Neuronal stem cell (in vitro differentiated cells): ENCODE measurements around the gene PRSS53.

Source experiments
- DNase-seq: peaks from one replicate; pipeline ENCODE4 v3.0.0-alpha.2; 2013; ENCODE audit warnings: low spot score
- H2AFZ ChIP-seq: one replicate; pipeline ENCODE4 v1.6.1; 2013; ENCODE audit warnings: mild to moderate bottlenecking, low read length, inconsistent platforms
- H2AK5ac ChIP-seq: 2 replicates; pipeline ENCODE4 v1.6.1; 2013; ENCODE audit warnings: low read depth, mild to moderate bottlenecking, inconsistent platforms, low read length, moderate library complexity, mixed read lengths
- H2BK120ac ChIP-seq: 2 replicates; pipeline ENCODE4 v1.6.1; 2013; ENCODE audit warnings: low read depth, mild to moderate bottlenecking, inconsistent platforms, low read length, moderate library complexity, mixed read lengths
- H2BK12ac ChIP-seq: one replicate; pipeline ENCODE4 v1.6.1; 2013; ENCODE audit warnings: low read length, inconsistent platforms
- H2BK15ac ChIP-seq: 2 replicates; pipeline ENCODE4 v1.6.1; 2013; ENCODE audit warnings: mild to moderate bottlenecking, low read length, inconsistent platforms, mixed read lengths
- H2BK5ac ChIP-seq: one replicate; pipeline ENCODE4 v1.6.1; 2013; ENCODE audit warnings: inconsistent platforms, mild to moderate bottlenecking, low read length, moderate library complexity
- H3K14ac ChIP-seq: one replicate; pipeline ENCODE4 v1.6.1; 2013; ENCODE audit warnings: low read length, inconsistent platforms
- H3K18ac ChIP-seq: 2 replicates; pipeline ENCODE4 v1.6.1; 2013; ENCODE audit warnings: low read length, inconsistent platforms
- H3K23ac ChIP-seq: 2 replicates; pipeline ENCODE4 v1.6.1; 2013; ENCODE audit warnings: low read depth, mild to moderate bottlenecking, mixed read lengths, low read length, inconsistent platforms; ENCODE audit not compliant: poor library complexity
- H3K27ac ChIP-seq: replicated peaks from 3 replicates; pipeline ENCODE4 v1.5.1; 2013; ENCODE audit warnings: low read length, inconsistent platforms
- H3K27me3 ChIP-seq, 3 experiments: 2 replicates each; pipeline ENCODE4 v1.6.1; 2013; ENCODE audit warnings: low read length in 3 of 3, mild to moderate bottlenecking in 2 of 3, inconsistent platforms in 1 of 3, low read depth in 1 of 3, mixed read lengths in 1 of 3, moderate library complexity in 1 of 3; ENCODE audit not compliant: control insufficient read depth in 3 of 3, insufficient read depth in 3 of 3
- H3K36me3 ChIP-seq, 2 donors: replicated peaks in 1 of 2; 2 replicates each; pipeline ENCODE4 v1.6.1; 2013; ENCODE audit warnings: low read length in 2 of 2; ENCODE audit not compliant: control insufficient read depth in 2 of 2, insufficient read depth in 2 of 2
- H3K4ac ChIP-seq: 2 replicates; pipeline ENCODE4 v1.6.1; 2013; ENCODE audit warnings: inconsistent platforms, mild to moderate bottlenecking, low read length, moderate library complexity
- H3K4me1 ChIP-seq, 2 donors: 1 replicate in 1 of 2; 2 replicates in 1 of 2; pipeline ENCODE4 v1.6.1; 2013; ENCODE audit warnings: low read length in 2 of 2, low read depth in 1 of 2; ENCODE audit not compliant: control insufficient read depth in 2 of 2, insufficient read depth in 1 of 2
- H3K4me2 ChIP-seq: one replicate; pipeline ENCODE4 v1.6.1; 2013; ENCODE audit warnings: mild to moderate bottlenecking, low read length, inconsistent platforms; ENCODE audit not compliant: insufficient read depth, poor library complexity, severe bottlenecking
- H3K4me3 ChIP-seq, 2 donors: 2 replicates each; pipeline ENCODE4 v1.5.1; 2013; ENCODE audit warnings: low read length in 2 of 2, mild to moderate bottlenecking in 2 of 2, inconsistent platforms in 1 of 2, moderate library complexity in 1 of 2
- H3K79me1 ChIP-seq: one replicate; pipeline ENCODE4 v1.6.1; 2013; ENCODE audit warnings: low read depth, mild to moderate bottlenecking, inconsistent platforms, low read length, moderate library complexity
- H3K9ac ChIP-seq: one replicate; pipeline ENCODE4 v1.6.1; 2013; ENCODE audit warnings: mild to moderate bottlenecking, low read depth, low read length, inconsistent platforms; ENCODE audit not compliant: poor library complexity
- H3K9me3 ChIP-seq, 2 donors: replicated peaks in 1 of 2; 2 replicates each; pipeline versions ENCODE3 to v1.6.1; 2013; ENCODE audit warnings: low read length in 2 of 2, mild to moderate bottlenecking in 2 of 2, inconsistent platforms in 1 of 2, low read depth in 1 of 2, mixed read lengths in 1 of 2, moderate library complexity in 1 of 2; ENCODE audit not compliant: control insufficient read depth in 2 of 2, insufficient read depth in 1 of 2
- H4K8ac ChIP-seq: one replicate; pipeline ENCODE4 v1.6.1; 2013; ENCODE audit warnings: low read depth, mild to moderate bottlenecking, inconsistent platforms, low read length, moderate library complexity
- H4K91ac ChIP-seq: one replicate; pipeline ENCODE4 v1.6.1; 2013; ENCODE audit warnings: low read length, low read depth, mild to moderate bottlenecking, inconsistent platforms; ENCODE audit not compliant: poor library complexity
- WGBS, 2 donors: extraction: QIAGEN DNeasy Blood & Tissue Kit; methylation state at CpG; one replicate each; pipeline ENCODE4 v1.1.7; 2013; ENCODE audit warnings: missing lambda C conversion rate in 2 of 2, mixed read lengths in 1 of 2; ENCODE audit not compliant: insufficient read length in 2 of 2, insufficient replicate concordance in 1 of 2; ENCODE audit errors: extremely low coverage in 2 of 2; 5-methylcytosine and 5-hydroxymethylcytosine counted together

Gene PRSS53

DNA sequence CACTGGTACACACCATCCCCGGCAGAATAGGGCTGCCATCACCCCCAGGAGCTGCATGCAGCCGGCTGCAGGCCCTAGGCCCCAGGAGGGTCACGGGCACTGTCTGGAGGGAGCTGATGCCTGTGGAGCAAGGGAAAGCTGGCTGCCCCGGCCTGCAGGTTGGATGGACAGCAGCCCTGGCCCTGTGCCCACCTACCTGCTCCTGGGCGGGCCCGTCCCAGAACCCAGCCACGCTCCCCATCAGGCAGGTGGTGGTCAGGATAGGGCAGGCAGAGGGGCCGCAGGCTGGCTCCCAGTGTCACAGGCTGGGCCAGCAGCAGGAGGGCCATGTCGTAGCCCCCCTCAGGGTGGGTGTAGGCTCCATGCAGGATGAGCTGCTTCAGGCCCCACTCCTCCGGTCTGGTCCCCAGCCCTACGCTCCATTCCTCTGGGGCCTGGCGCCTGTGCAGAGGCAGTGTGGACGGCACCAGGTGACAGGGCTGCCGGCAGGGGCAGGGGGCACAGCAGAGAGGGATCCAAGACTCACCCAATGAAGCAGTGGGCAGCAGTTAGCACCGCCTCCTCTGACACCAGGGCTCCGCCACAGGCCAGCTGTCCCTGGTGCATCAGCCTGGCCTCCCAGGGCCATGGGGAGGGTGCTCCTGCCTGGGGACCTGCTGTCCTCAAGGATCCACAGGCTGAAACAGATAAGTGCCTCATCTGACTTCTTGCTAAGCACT is 4.0 kb downstream of the PRSS53 start:
- Histone ChIP-seq H2BK12ac (no peak overlapping the region), H3K4me2 (no peak overlapping the region), H3K9me3 (peaks cover 0 to 2% of the 10 kb centered on the region in 2 donors), H3K79me1 (peaks cover 13% of the 10 kb centered on the region), H3K4ac (no peak overlapping the region), H2AK5ac (no peak overlapping the region), H3K27me3 (no peaks in the 10 kb centered on the region), H2AFZ (no peak overlapping the region), H3K4me3 (no peak overlapping the region), H3K18ac (no peak overlapping the region), H3K36me3 (peaks cover 39 to 62% of the 10 kb centered on the region in 2 donors), H2BK15ac (no peak overlapping the region), H3K4me1 (no peaks in the 10 kb centered on the region), H3K23ac (no peak overlapping the region), H3K27ac (no peak overlapping the region), H4K91ac (no peak overlapping the region), H3K9ac (no peak overlapping the region), H2BK120ac (no peak overlapping the region), H2BK5ac (no peak overlapping the region), H3K14ac (no peak overlapping the region), H4K8ac (no peak overlapping the region)
- DNase-seq, result no peak
- WGBS, 2 donors, result no CpG with 5 or more reads among the region's 16 CpGs

DNA sequence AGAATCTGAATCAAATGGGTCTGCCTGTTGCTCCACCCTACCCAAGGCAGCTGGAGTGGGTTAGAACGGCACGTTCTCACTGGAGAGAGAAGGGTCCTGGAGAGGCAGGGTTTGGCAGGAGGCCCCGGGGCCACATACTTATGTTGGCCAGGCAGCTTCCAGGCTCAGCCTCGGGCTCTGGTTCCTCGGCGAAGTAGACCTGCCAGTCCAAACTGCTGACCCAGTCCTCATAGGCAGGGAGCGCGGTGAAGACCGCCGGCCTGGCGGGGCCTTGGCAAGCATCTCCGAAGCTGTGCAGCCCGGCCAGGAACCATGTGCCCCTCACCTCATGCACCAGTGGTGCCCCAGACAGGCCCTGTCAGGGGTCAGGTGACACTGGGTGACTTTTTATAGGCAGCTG is 4.8 kb downstream of the PRSS53 start:
- Histone ChIP-seq H2BK12ac (no peak overlapping the region), H3K4me2 (no peak overlapping the region), H2BK5ac (no peak overlapping the region), H3K23ac (no peak overlapping the region), H3K4me3 (no peak overlapping the region), H3K18ac (no peak overlapping the region), H2AFZ (no peak overlapping the region), H3K36me3 (peaks cover 43 to 67% of the 10 kb centered on the region in 2 donors), H4K91ac (no peak overlapping the region), H3K4ac (no peak overlapping the region), H2BK120ac (no peak overlapping the region), H3K9ac (no peak overlapping the region), H2AK5ac (no peak overlapping the region), H3K4me1 (no peaks in the 10 kb centered on the region), H3K9me3 (no peaks in the 10 kb centered on the region), H2BK15ac (no peak overlapping the region), H3K27me3 (no peaks in the 10 kb centered on the region), H3K79me1 (peaks cover 18% of the 10 kb centered on the region), H3K27ac (no peak overlapping the region), H4K8ac (no peak overlapping the region), H3K14ac (no peak overlapping the region)
- WGBS, 2 donors, result no CpG with 5 or more reads among the region's 13 CpGs
- no peak for DNase-seq

- Histone ChIP-seq H3K23ac (no peak overlapping the region), H3K27me3 (no peaks in the 10 kb centered on the region), H3K9ac (peak overlapping the region; percentile 63), H2AFZ (no peak overlapping the region), H3K14ac (no peak overlapping the region), H2BK15ac (no peak overlapping the region), H2BK120ac (no peak overlapping the region), H2BK5ac (no peak overlapping the region), H4K91ac (no peak overlapping the region), H3K4me2 (no peak overlapping the region), H2AK5ac (no peak overlapping the region), H3K27ac (no peak overlapping the region), H3K79me1 (peaks cover 18% of the 10 kb centered on the region), H4K8ac (no peak overlapping the region), H3K4me3 (no peak overlapping the region), H3K4me1 (no peaks in the 10 kb centered on the region), H3K18ac (no peak overlapping the region), H3K4ac (no peak overlapping the region), H3K36me3 (peaks cover 47 to 69% of the 10 kb centered on the region in 2 donors), H3K9me3 (no peaks in the 10 kb centered on the region), H2BK12ac (no peak overlapping the region)
- DNase-seq, result no peak
- WGBS, 2 donors, result no CpG with 5 or more reads among the region's 5 CpGs
Observed at GRCh38 chr16:31083556-31083955, 5.2 kb downstream of the PRSS53 start.

DNA sequence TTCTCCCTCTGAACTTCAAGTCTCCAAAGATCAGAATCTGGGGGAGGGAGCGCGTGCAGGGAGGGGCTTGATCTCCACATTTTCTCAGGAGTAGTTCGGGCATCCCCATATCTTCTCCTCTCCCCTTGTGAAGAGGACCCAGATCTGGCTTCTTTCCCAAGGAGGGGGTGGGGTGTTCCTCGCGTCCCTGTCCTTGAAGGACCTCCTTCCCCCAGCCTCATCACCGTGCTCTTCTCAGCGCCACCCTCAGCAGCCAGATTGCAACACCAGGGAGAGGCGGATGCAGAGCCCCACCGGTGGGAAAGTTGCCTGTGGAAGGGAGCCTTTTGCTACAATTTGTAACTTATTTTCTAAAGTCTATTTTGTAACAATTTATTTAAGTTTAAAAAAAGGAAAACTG is 5.7 kb downstream of the PRSS53 start:
- H2AK5ac ChIP-seq, result no peak overlapping the region
- H3K4me3 ChIP-seq, result no peak overlapping the region
- no peak overlapping the region for H2AFZ ChIP-seq
- H3K4me1 ChIP-seq, result no peaks in the 10 kb centered on the region
- no peak overlapping the region for H3K27ac ChIP-seq
- no peaks in the 10 kb centered on the region for H3K27me3 ChIP-seq
- H2BK15ac ChIP-seq, result no peak overlapping the region
- no peak for DNase-seq
- H2BK5ac ChIP-seq, result no peak overlapping the region
- H3K23ac ChIP-seq, result no peak overlapping the region
- no peak overlapping the region for H3K14ac ChIP-seq
- H3K79me1 ChIP-seq, result peaks cover 18% of the 10 kb centered on the region
- H2BK12ac ChIP-seq, result no peak overlapping the region
- no peak overlapping the region for H3K4me2 ChIP-seq
- no peak overlapping the region for H4K8ac ChIP-seq
- H3K9ac ChIP-seq, result no peak overlapping the region
- H3K36me3 ChIP-seq, result peaks cover 49 to 74% of the 10 kb centered on the region in 2 donors
- H2BK120ac ChIP-seq, result no peak overlapping the region
- H3K4ac ChIP-seq, result no peak overlapping the region
- H3K9me3 ChIP-seq, result no peaks in the 10 kb centered on the region
- H3K18ac ChIP-seq, result no peak overlapping the region
- H4K91ac ChIP-seq, result no peak overlapping the region
- WGBS, 2 donors, result no CpG with 5 or more reads among the region's 9 CpGs
